Stomach (tissue), 9 donors: ENCODE data around the gene ZNF316. TPM values are rescaled to one million over a fixed set of nuclear protein-coding genes. Genes with fewer than 3 reads are reported as not detected.

Source experiments
- DNase-seq, 2 donors: peaks; one replicate each; pipeline versions ENCODE4 v3.0.0 to v3.0.0-alpha.2; 2013 to 2019
- H3K27ac ChIP-seq, 5 donors: fragments of 200-600 bp in 4 of 5; sonication (generic) in 4 of 5; one replicate each; pipeline ENCODE4 v1.5.1; 2013 to 2019; ENCODE audit warnings: mild to moderate bottlenecking in 1 of 5, moderate library complexity in 1 of 5
- H3K27me3 ChIP-seq, 3 donors: fragments of 200-600 bp; sonication (generic); one replicate each; pipeline ENCODE4 v1.5.1; 2017 to 2019; ENCODE audit warnings: mixed run types in 1 of 3
- H3K36me3 ChIP-seq, 4 donors: fragments of 200-600 bp; sonication (generic); 1 replicate in 3 of 4; 2 replicates in 1 of 4; pipeline ENCODE4 v1.5.1; 2016 to 2019
- H3K4me1 ChIP-seq, 4 donors: fragments of 200-600 bp; sonication (generic); one replicate each; pipeline ENCODE4 v1.5.1; 2016 to 2019
- H3K4me3 ChIP-seq, 4 donors: fragments of 200-600 bp; sonication (generic) in 3 of 4; one replicate each; pipeline ENCODE4 v1.5.1; 2016 to 2019; ENCODE audit warnings: mild to moderate bottlenecking in 1 of 4
- H3K9me3 ChIP-seq, 4 donors: fragments of 200-600 bp; sonication (generic); one replicate each; pipeline ENCODE4 v1.5.1; 2016 to 2019
- CTCF ChIP-seq, 7 experiments: fragments of 450-650 bp in 4 of 7; fragments of 200-600 bp in 3 of 7; sonication (generic) in 3 of 7; IDR thresholded peaks; one replicate each; pipeline ENCODE4 v1.5.1; 2016 to 2019; ENCODE audit warnings: antibody characterized with exemption in 7 of 7, control low read depth in 2 of 7, mild to moderate bottlenecking in 1 of 7
- EP300 ChIP-seq: sonication (generic); formaldehyde crosslinking; IDR thresholded peaks from one replicate; pipeline ENCODE4 v1.6.1; 2017; ENCODE audit warnings: antibody characterized with exemption
- POLR2A ChIP-seq, 4 donors: fragments of 450-650 bp; IDR thresholded peaks; one replicate each; pipeline ENCODE4 v1.6.1; 2016; ENCODE audit warnings: antibody characterized with exemption in 4 of 4, control low read depth in 2 of 4, mild to moderate bottlenecking in 1 of 4, moderate library complexity in 1 of 4
- POLR2AphosphoS5 ChIP-seq, 3 donors: sonication (generic); formaldehyde crosslinking; IDR thresholded peaks; one replicate each; pipeline ENCODE4 v1.6.1; 2016; ENCODE audit warnings: antibody characterized with exemption in 3 of 3
- WGBS, 5 donors: extraction: QIAGEN DNeasy Blood & Tissue Kit in 3 of 5; methylation state at CpG; one replicate each; pipeline versions ENCODE4 v1.1.5 to v1.1.7; 2013 to 2018; 5-methylcytosine and 5-hydroxymethylcytosine counted together
- intact Hi-C: fragments of 100-400 bp; cut with DNase I; formaldehyde crosslinking; loops from one replicate; pipeline ENCODE4 v1.15.1; 2023; ENCODE audit warnings: low total_unique reads
- polyA plus RNA-seq, 3 donors: library from polyadenylated mRNA; stranded (reverse); fragments of 200-250 nt; gene quantifications; one replicate each; pipeline ENCODE4 v1.2.3, GENCODE V29; 2013
- total RNA-seq, 5 donors: library from RNA; depleted of rRNA; stranded (reverse); fragments of >200 nt; gene quantifications; one replicate each; pipeline versions ENCODE4 v1.1.0 to v1.2.3, GENCODE V29; 2014 to 2016
- donor health status: healthy with polysubstance abuse.
- donor health status: Bipolar disorder and iron deficiency.
- donor health status: healthy.

The ZNF316 gene
- total and polyA plus RNA-seq, 8 donors: 7.2 to 62.6 (median 13.7) TPM

GRCh38 chr7:6644728-6645127 is 7.6 kb downstream of the ZNF316 start:
- peaks cover 60 to 100% (median 98%) of the 10 kb centered on the region in 4 donors for H3K36me3 ChIP-seq
- WGBS, 5 donors: 93 to 97% (median 94%) methylated on average over 3 to 10 of the region's 10 CpGs

DNA sequence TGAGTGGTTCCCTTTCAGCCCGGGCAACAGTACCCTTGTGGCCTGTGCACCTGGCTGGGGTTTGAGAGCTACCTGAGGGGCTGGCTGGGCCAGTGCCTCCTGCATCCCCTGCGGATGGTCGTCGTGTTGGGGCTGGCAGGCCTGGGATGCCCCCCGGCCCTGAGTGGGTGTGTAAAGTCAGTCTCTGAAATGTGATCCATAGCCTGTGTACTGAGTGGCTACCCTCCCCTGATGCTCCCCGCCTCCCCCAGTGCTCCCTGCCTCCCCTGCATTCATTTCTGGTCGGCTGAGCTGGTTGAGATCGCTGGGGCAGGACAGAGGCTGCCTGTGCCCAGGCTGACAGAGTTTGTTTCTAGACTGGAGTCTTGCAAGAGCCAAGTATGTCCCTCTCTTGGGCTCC is 9.3 kb downstream of the ZNF316 start:
- Histone ChIP-seq H3K9me3 (peaks cover 0 to 2% (median 0%) of the 10 kb centered on the region in 4 donors), H3K27ac (no peak overlapping the region), H3K27me3 (no peaks in the 10 kb centered on the region), H3K4me1 (no peaks in the 10 kb centered on the region), H3K4me3 (no peak overlapping the region), H3K36me3 (peaks cover 68 to 100% (median 100%) of the 10 kb centered on the region in 4 donors)
- TF ChIP-seq EP300: no peak
- no peak for TF ChIP-seq POLR2AphosphoS5 (IDR thresholded peaks at IDR 0.05)
- TF ChIP-seq POLR2A (IDR thresholded peaks at IDR 0.05): no peak
- TF ChIP-seq CTCF (IDR thresholded peaks at IDR 0.05): no peak
- DNase-seq: no peak
- WGBS, 5 donors: 79 to 84% (median 82%) methylated on average over 6 to 8 of the region's 8 CpGs
- intact Hi-C loops: no loop called here

More at GRCh38 chr7:6644728-6645127, 7.6 kb downstream of the ZNF316 start:
- H3K27ac ChIP-seq: no peak overlapping the region
- intact Hi-C loops: no loop called here
- TF ChIP-seq POLR2AphosphoS5 (IDR thresholded peaks at IDR 0.05) (no peak), POLR2A (IDR thresholded peaks at IDR 0.05) (no peak), CTCF (IDR thresholded peaks at IDR 0.05) (no peak), EP300 (no peak)
- no peaks in the 10 kb centered on the region for H3K27me3 ChIP-seq
- no peak for DNase-seq
- H3K4me3 ChIP-seq: no peak overlapping the region
- no peaks in the 10 kb centered on the region for H3K9me3 ChIP-seq
- H3K4me1 ChIP-seq: peaks cover 0 to 6% (median 3%) of the 10 kb centered on the region in 4 donors

DNA sequence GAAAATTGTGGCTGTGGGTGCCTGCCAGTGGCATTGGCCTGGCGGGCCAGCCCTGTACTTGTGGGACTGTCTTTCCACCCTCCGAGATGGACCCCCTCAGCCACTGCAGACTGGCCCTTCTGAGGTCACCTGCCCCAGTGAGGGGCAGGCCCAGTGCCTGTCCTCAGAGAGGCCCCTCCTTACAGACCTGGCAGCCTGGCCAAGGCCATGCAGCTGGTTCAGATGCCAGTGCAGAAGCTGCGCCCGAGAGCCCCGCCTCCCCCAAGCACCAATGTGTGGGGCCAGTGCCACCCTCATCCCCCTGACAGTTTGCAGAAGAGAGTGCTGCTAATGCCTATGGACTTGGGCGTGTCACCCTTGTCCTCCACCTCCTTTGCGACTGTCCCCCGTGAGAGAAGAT is 10.0 kb downstream of the ZNF316 start:
- H3K9me3 ChIP-seq: peaks cover 0 to 8% (median 3%) of the 10 kb centered on the region in 4 donors
- H3K27me3 ChIP-seq: no peaks in the 10 kb centered on the region
- no peak overlapping the region for H3K27ac ChIP-seq
- H3K4me3 ChIP-seq: no peak overlapping the region
- intact Hi-C loops: no loop called here
- WGBS, 5 donors: 73 to 91% (median 84%) methylated on average over 8 of the region's 8 CpGs
- DNase-seq: no peak
- TF ChIP-seq POLR2AphosphoS5 (IDR thresholded peaks at IDR 0.05) (no peak), POLR2A (IDR thresholded peaks at IDR 0.05) (no peak), CTCF (IDR thresholded peaks at IDR 0.05) (no peak), EP300 (no peak)
- H3K36me3 ChIP-seq: peaks cover 69 to 100% (median 100%) of the 10 kb centered on the region in 4 donors
- no peaks in the 10 kb centered on the region for H3K4me1 ChIP-seq

DNA sequence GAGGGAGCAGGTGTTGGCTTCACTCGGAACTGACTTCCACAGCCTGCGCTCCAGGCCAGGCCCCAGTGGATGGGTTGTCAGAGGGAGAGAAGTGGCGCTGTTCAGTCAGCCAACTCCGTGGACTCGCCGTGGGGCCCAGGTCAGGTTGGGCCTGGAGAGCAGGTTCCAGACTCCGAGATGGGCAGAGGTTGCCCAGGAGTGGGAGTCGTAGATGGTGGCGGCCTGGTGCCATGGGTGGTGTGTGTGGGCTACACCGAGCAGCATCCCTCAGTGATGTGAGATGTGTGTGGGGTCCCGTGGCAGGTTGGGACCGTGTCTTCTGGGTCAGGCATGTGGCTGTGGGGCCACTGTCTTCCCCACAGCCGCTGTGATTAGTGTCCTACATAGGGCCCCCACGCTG is 10.4 kb downstream of the ZNF316 start:
- no peak overlapping the region for H3K4me3 ChIP-seq
- 82 to 95% (median 94%) methylated on average over 7 to 14 of the region's 14 CpGs for WGBS, 5 donors

More for the DNA sequence above, 10.4 kb downstream of the ZNF316 start:
- intact Hi-C loops: no loop called here
- Histone ChIP-seq H3K27ac (no peak overlapping the region), H3K4me1 (no peaks in the 10 kb centered on the region), H3K9me3 (peaks cover 0 to 12% (median 5%) of the 10 kb centered on the region in 4 donors), H3K36me3 (peaks cover 69 to 100% (median 100%) of the 10 kb centered on the region in 4 donors), H3K27me3 (no peaks in the 10 kb centered on the region)
- TF ChIP-seq EP300: no peak
- TF ChIP-seq CTCF (IDR thresholded peaks at IDR 0.05): no peak
- no peak for TF ChIP-seq POLR2AphosphoS5 (IDR thresholded peaks at IDR 0.05)
- no peak for TF ChIP-seq POLR2A (IDR thresholded peaks at IDR 0.05)
- DNase-seq: no peak
